GM23248 (cell line): Measurements from ENCODE around the gene LMNB1.

Experiments used
- EZH2 ChIP-seq: fragments of 200-600 bp; sonication (generic); IDR thresholded peaks from 2 replicates; pipeline ENCODE4 v1.6.1; 2018; ENCODE audit warnings: antibody characterized with exemption, mild to moderate bottlenecking; ENCODE audit not compliant: insufficient read depth, poor library complexity, severe bottlenecking
- EZH2phosphoT487 ChIP-seq: fragments of 200-600 bp; sonication (generic); IDR thresholded peaks from 2 replicates; pipeline ENCODE4 v1.6.1; 2018; ENCODE audit warnings: antibody characterized with exemption, moderate library complexity, mild to moderate bottlenecking, low read depth; ENCODE audit not compliant: insufficient read depth

DNA sequence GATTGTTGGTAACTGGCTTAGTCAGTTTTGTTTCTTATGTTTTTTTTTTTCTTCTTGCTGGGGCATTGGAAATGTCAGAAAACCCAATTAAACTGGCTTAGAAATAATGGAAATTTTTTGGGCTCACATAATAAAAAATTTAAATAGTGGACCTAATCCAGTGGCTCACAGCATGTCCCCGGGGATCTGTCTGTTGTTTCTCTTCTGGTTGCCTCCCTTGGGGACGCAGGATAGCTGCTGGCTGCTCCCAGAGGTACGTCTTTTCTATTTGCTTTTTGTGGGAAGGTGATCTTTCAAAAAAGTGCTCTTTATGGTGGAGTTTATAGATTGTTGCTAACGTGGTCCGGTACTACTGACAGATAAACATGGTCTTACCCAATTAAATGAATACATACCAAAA is 52.2 kb downstream of the LMNB1 start:
- TF ChIP-seq EZH2 (no peak), EZH2phosphoT487 (no peak)
